H1 (cell line): ENCODE data around the gene KLHL29.

ENCODE experiments used
- GABPA ChIP-seq: IDR thresholded peaks from 2 replicates; pipeline ENCODE4 v1.6.1; 2011; ENCODE audit warnings: mild to moderate bottlenecking, low read length, moderate library complexity, borderline replicate concordance; ENCODE audit not compliant: insufficient read depth
- POLR2A ChIP-seq, 2 experiments: IDR thresholded peaks; 1 replicate in 1 of 2; 2 replicates in 1 of 2; pipeline ENCODE4 v1.6.1; 2011; ENCODE audit warnings: low read depth in 2 of 2, low read length in 2 of 2, mild to moderate bottlenecking in 2 of 2; ENCODE audit errors: control extremely low read depth in 1 of 2
- POLR2AphosphoS5 ChIP-seq: IDR thresholded peaks from 2 replicates; pipeline ENCODE4 v1.6.1; 2011; ENCODE audit warnings: low read depth, low read length
- TAF1 ChIP-seq: IDR thresholded peaks from 2 replicates; pipeline ENCODE4 v1.6.1; 2011; ENCODE audit warnings: mild to moderate bottlenecking, low read depth, low read length
- TCF12 ChIP-seq: IDR thresholded peaks from 2 replicates; pipeline ENCODE4 v1.6.1; 2011; ENCODE audit warnings: low read depth, mild to moderate bottlenecking, low read length
- YY1 ChIP-seq: IDR thresholded peaks from 2 replicates; pipeline ENCODE4 v1.6.1; 2011; ENCODE audit warnings: low read depth, mild to moderate bottlenecking, low read length

DNA sequence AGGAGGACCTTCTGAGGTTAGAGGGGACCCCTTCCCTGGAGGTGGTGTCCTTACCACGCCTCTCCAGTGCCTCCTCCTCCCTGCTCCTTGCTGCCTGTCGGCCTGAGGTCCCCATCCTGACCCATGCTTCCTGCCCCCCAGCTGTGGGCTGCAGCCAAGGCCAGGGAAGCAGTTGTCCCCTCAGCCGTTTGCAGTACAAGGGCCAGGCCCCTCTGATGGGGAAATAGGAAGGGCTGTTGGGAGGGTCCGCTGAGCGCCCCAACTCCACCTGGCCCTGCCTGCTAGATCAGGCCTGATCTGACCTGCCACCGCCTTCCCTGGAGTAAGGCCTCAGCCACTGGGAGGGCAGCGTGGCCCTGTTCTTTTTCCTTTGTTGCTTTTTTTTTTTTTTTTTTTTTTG is 219.8 kb downstream of the KLHL29 start:
- TF ChIP-seq POLR2AphosphoS5 (no peak), GABPA (no peak), TCF12 (no peak), YY1 (no peak), TAF1 (no peak), POLR2A (IDR thresholded peaks at IDR 0.05; ENCODE audit: control extremely low read depth in 1 of 2, low read depth in 2 of 2, low read length in 2 of 2) (no peak)
